ENCODE measurements around the gene ECM2.

ECM2 gene

DNA sequence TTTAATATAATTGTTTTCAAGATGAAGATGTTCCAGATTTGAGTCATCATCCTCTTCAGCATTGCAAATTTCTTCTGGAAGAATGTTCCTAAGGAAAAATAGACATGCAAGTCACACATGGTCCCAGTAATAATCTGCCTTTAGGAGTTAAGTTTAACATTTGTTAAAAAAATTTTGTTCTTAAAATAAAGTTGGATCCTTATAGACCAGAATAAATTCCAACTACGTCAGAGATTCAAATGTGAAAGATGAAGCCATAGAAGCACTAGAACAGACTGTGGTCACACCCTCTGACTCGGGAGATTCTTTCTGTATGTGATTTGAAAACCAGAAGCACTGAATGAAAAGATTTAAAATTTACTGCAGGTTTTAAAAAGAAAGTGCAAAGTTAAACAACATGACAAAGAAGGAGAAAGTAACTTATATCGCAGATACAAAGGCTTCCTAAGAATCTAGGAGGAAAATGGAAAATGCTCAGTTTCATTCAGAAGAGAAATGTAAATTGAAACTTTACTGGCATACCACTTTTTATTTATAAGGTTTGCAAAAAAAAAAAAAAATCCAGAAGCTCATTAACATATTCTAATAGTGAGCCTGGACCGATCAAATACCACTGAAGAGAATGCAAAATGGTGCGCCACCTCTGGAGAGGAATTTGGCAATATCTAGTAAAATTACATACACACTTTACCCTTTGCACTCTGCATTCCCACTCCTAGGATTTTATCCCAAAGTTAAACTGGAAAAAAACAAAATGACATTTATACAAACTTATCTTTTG lies 39.2 kb downstream of the ECM2 start:
- DNase-seq: no peak

GRCh38 chr9:92494856-92495255 lies 40.9 kb downstream of the ECM2 start:
- no peak for DNase-seq

DNA sequence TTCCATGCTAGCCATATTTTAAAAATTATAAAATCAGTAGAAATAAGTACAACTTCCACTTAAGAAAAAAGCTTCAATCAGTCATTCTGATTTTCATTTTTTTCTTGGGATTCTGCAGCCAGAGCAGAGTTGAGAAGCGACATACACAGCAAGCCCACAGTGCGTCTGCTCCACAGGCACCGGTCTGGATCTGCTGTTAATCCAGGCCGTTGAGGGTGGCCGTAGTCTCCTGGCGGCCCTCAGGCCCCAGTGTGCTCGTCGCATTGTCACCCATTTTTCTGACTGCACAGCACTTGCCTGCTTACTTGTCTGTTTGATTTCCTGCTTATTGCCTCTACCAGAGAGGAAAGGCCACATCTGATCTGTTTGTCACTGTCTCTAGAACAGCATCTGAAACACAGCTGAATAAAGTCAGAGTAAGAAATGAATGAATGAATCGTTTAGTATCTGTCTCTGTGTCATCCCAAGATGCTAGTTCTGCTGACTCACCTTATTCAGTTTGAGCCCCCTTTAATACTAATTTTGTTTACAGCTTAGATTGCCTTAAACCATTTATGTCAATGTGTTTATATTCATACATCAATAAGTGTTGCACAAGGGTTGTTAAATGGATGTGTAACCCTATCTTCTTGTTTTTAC lies 41.9 kb downstream of the ECM2 start:
- no peak for DNase-seq

GRCh38 chr9:92492781-92493401 lies 42.9 kb downstream of the ECM2 start:
- no peak for DNase-seq

GRCh38 chr9:92488681-92489550 lies 46.9 kb downstream of the ECM2 start:
- no peak for DNase-seq

- DNase-seq: no peak
These were observed 49.4 kb downstream of the ECM2 start for GRCh38 chr9:92486371-92486770.

GRCh38 chr9:92484563-92484962 lies 51.2 kb downstream of the ECM2 start:
- DNase-seq: no peak

GRCh38 chr9:92483627-92484545 lies 51.9 kb downstream of the ECM2 start:
- no peak for DNase-seq

DNA sequence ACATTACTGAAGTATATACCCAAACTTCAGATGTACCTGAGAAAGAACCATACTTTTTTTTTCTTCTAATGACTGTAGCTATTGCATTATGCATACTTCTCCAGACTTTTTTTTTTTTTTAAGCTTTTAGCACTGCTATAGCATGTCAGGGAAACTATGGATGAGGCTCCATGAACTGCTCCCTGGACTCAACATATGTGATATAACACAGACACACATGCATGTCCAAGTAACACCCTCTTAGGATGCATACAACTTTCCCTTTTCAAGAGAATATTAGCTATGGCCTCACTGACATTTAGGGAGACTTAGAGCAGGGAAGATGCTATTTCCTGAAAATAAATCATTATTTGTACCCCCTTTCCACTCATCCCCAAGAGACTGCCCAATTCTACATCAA lies 53.0 kb downstream of the ECM2 start:
- DNase-seq: no peak

DNA sequence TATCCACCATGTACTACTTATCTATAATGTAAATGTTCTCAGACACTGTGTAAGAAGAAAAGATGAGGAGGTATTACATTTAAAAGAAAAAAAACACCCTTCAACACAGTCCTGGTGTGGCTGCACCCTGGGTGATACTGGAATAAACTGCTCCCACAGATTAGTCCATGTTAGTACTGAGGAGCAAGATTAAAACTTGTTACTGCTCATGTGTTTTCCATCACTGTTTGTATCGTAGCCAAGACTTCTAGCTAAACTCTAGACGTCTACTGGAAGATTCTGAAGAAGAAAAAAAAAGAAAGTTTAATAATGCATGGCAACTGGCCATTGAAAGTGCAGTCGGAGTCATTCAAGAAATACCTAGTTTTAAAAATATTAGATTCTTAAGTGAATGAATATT lies 53.5 kb downstream of the ECM2 start, which contains the start of gene ASPN:
ASPN (minus strand) TSS at position 178 of the 400 bp plus-strand sequence.
- DNase-seq: no peak

- no peak for DNase-seq
These were observed 54.7 kb downstream of the ECM2 start for GRCh38 chr9:92480986-92481633.

- no peak for DNase-seq
These were observed 55.5 kb downstream of the ECM2 start for GRCh38 chr9:92480291-92480771.

DNA sequence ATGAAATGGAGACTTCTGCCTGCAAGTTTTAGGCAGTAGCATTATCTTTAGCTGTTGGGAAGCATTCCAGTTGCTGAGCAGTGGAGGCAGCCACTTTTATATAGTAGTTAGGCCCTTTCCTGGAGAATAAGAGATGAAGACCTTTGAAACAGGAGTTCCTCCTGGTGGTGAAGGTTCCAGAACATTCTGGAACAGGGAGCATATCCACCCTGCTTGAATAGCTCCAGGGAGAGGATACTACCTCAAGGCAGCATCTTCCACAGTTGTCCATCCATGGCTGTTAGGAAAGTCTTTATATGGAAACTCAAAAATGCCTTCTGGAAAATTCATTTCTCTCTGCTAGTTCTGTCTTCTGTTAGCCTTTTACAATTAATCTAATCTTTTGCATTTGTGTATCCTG lies 56.4 kb downstream of the ECM2 start:
- DNase-seq: no peak

DNA sequence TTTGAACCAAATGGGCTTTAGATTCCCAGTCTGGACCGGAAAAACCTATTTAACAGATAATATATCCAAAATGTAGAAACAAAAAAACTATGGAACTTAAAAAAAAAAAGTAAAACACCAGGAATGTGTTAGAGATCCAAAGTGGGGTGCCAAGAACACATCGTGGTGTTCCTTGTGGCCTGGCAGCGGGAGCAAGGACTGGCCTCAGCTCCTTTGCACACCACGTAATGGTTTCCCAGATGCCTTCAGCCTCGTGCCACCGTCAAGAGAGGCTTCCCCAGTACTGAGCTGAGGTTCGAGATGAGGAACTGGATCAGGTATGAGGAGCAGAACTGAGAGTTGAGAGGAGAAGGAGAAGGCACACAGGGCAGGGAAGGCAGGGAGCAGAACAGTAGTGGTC lies 57.0 kb downstream of the ECM2 start:
- DNase-seq: no peak

- no peak for DNase-seq
These were observed 58.8 kb downstream of the ECM2 start for GRCh38 chr9:92476962-92477361.

GRCh38 chr9:92474587-92474986 lies 61.2 kb downstream of the ECM2 start:
- no peak for DNase-seq

- no peak for DNase-seq
These were observed 67.6 kb downstream of the ECM2 start for GRCh38 chr9:92468206-92468605.

GRCh38 chr9:92467511-92467910 lies 68.3 kb downstream of the ECM2 start:
- no peak for DNase-seq

GRCh38 chr9:92467041-92467440 lies 68.7 kb downstream of the ECM2 start:
- DNase-seq: no peak

GRCh38 chr9:92463984-92464383 lies 71.8 kb downstream of the ECM2 start:
- DNase-seq: no peak

DNA sequence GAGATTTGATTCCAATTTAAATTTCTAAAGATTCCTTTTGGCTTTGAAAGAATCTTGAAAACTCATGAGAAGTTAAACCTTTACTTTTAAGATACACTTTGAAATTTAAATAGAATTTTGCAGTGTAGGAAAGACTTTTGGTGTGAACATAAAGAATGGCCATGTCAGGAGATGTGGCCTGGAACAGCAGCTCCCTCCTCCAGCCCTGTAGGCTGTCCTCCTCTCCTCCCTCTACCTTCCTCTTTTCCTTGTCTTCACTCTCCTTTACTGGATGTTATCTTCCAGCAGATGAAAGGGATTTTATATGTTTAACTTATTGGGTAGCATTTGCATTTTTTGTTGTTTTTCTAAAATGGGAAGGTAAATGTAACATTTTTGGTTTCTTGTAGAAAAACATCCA lies 72.4 kb downstream of the ECM2 start:
- DNase-seq: no peak
